Endothelial cell of umbilical vein (primary cell): ENCODE results near the gene MACROH2A1. TPM values are rescaled to one million over a fixed set of nuclear protein-coding genes. Genes with fewer than 3 reads are reported as not detected.

Experiments
- BruUV-seq: library from RNA; stranded (reverse); fragments of 400-500 nt; replicated peaks from 2 replicates; lab custom pipeline; 2021; lab: Mats Ljungman, UMichigan
- CTCF ChIA-PET: fragments of 300-600, 350-600 bp; sonication (Branson Sonifier 250); formaldehyde crosslinking; loops from one replicate; lab custom pipeline; 2021; ENCODE audit warnings: antibody characterized with exemption, inconsistent platforms; lab: Charles Lee
- POLR2A ChIA-PET: fragments of 300-600, 350-600 bp; sonication (Branson Sonifier 250); formaldehyde crosslinking; loops from one replicate; lab custom pipeline; 2021; ENCODE audit warnings: antibody characterized with exemption, inconsistent platforms; lab: Charles Lee
- DNase-seq: peaks from one replicate; pipeline ENCODE4 v3.0.0-alpha.2; 2011; ENCODE audit warnings: low read depth, low spot score
- FAIRE-seq: peaks from 2 replicates; lab custom pipeline; 2011; peaks lifted over from hg19 to GRCh38; lab: Jason Lieb, UNC
- H2AFZ ChIP-seq: 2 replicates; pipeline ENCODE4 v1.6.0; 2012; ENCODE audit warnings: low read depth, low read length, control low read depth, inconsistent platforms
- H3K27ac ChIP-seq: 2 replicates; pipeline ENCODE4 v1.5.1; 2011; ENCODE audit warnings: low read depth, mild to moderate bottlenecking, control low read depth, low read length, moderate library complexity; ENCODE audit not compliant: insufficient read depth
- H3K27me3 ChIP-seq, 2 experiments: 2 replicates each; pipeline versions ENCODE4 v1.6.0 to v1.6.1; 2011; ENCODE audit warnings: low read length in 2 of 2, mixed read lengths in 1 of 2; ENCODE audit not compliant: control insufficient read depth in 2 of 2, insufficient read depth in 2 of 2
- H3K36me3 ChIP-seq, 2 experiments: 2 replicates in 1 of 2; 3 replicates in 1 of 2; pipeline ENCODE4 v1.5.1; 2011; ENCODE audit warnings: low read length in 2 of 2, mild to moderate bottlenecking in 1 of 2, moderate library complexity in 1 of 2; ENCODE audit not compliant: control insufficient read depth in 2 of 2, insufficient read depth in 2 of 2; ENCODE audit errors: extremely low read depth in 1 of 2
- H3K4me1 ChIP-seq: 3 replicates; pipeline ENCODE4 v1.5.1; 2011; ENCODE audit warnings: mild to moderate bottlenecking, low read length; ENCODE audit not compliant: control insufficient read depth, insufficient read depth; ENCODE audit errors: extremely low read depth
- H3K4me2 ChIP-seq: 2 replicates; pipeline ENCODE4 v1.6.1; 2011; ENCODE audit warnings: low read length, control low read depth, mixed read lengths; ENCODE audit not compliant: insufficient read depth
- H3K4me3 ChIP-seq, 3 experiments: fragments of 200-600 bp in 1 of 3; sonication (generic), shearing (Covaris generic) in 1 of 3; replicated peaks in 1 of 3; 2 replicates each; pipeline ENCODE4 v1.5.1; 2011 to 2016; ENCODE audit warnings: control low read depth in 3 of 3, low read length in 3 of 3, mild to moderate bottlenecking in 2 of 3, inconsistent platforms in 1 of 3, low read depth in 1 of 3, moderate library complexity in 1 of 3; ENCODE audit not compliant: insufficient read depth in 1 of 3
- H3K79me2 ChIP-seq: 2 replicates; pipeline ENCODE4 v1.6.0; 2012; ENCODE audit warnings: low read length, inconsistent platforms; ENCODE audit not compliant: control insufficient read depth, insufficient read depth
- H3K9ac ChIP-seq: replicated peaks from 2 replicates; pipeline ENCODE3; 2011; ENCODE audit warnings: low read length, control low read depth; ENCODE audit not compliant: insufficient read depth; ENCODE audit errors: extremely low read depth
- H3K9me1 ChIP-seq: replicated peaks from 3 replicates; pipeline ENCODE4 v1.6.0; 2011; ENCODE audit warnings: mild to moderate bottlenecking, low read length; ENCODE audit not compliant: control insufficient read depth, insufficient read depth; ENCODE audit errors: extremely low read depth
- H3K9me3 ChIP-seq: replicated peaks from 2 replicates; pipeline ENCODE4 v1.5.1; 2012; ENCODE audit warnings: low read length, inconsistent platforms; ENCODE audit not compliant: control insufficient read depth, insufficient read depth
- H4K20me1 ChIP-seq: replicated peaks from 2 replicates; pipeline ENCODE3; 2011; ENCODE audit warnings: mild to moderate bottlenecking, low read length; ENCODE audit not compliant: control insufficient read depth, insufficient read depth; ENCODE audit errors: extremely low read depth
- EZH2 ChIP-seq: IDR thresholded peaks from 2 replicates; pipeline ENCODE4 v1.6.1; 2012; ENCODE audit warnings: borderline replicate concordance, low read depth, mild to moderate bottlenecking, moderate library complexity, low read length, inconsistent platforms; ENCODE audit not compliant: severe bottlenecking
- FOS ChIP-seq: IDR thresholded peaks from 2 replicates; pipeline ENCODE4 v1.6.1; 2011; ENCODE audit warnings: mild to moderate bottlenecking, low read length, moderate library complexity, borderline replicate concordance; ENCODE audit not compliant: insufficient read depth
- GATA2 ChIP-seq: IDR thresholded peaks from 2 replicates; pipeline ENCODE4 v1.7.0; 2011; ENCODE audit warnings: low read depth, mild to moderate bottlenecking, moderate library complexity, mixed read lengths, low read length; ENCODE audit not compliant: insufficient read length, insufficient read depth
- JUN ChIP-seq: IDR thresholded peaks from 2 replicates; pipeline ENCODE4 v1.6.1; 2011; ENCODE audit warnings: borderline replicate concordance, low read depth; ENCODE audit not compliant: insufficient read length, insufficient read depth
- MAX ChIP-seq: IDR thresholded peaks from 2 replicates; pipeline ENCODE4 v1.6.1; 2011; ENCODE audit not compliant: insufficient read depth, insufficient read length
- MYC ChIP-seq: IDR thresholded peaks from one replicate; pipeline ENCODE4 v1.6.1; 2011; ENCODE audit warnings: mild to moderate bottlenecking, low read depth, low read length
- POLR2A ChIP-seq: IDR thresholded peaks from 2 replicates; pipeline ENCODE4 v1.6.1; 2012; ENCODE audit warnings: low read depth, mild to moderate bottlenecking, control low read depth, low read length
- POLR2AphosphoS5 ChIP-seq: IDR thresholded peaks from 2 replicates; pipeline ENCODE4 v1.6.1; 2012; ENCODE audit warnings: low read depth, mild to moderate bottlenecking, control low read depth, low read length, moderate library complexity; ENCODE audit not compliant: insufficient read depth
- dilution Hi-C: fragments of 300-500 bp; cut with MboI; formaldehyde crosslinking; loops from one replicate; pipeline ENCODE4 v1.15.0; 2019; ENCODE audit warnings: low sequenced_read_pairs; ENCODE audit not compliant: extremely low pct_ligation_motif_present
- intact Hi-C: fragments of 100-400 bp; cut with micrococcal nuclease; formaldehyde crosslinking; loops from one replicate; pipeline ENCODE4 v1.10.0; 2022
- polyA plus RNA-seq, 4 experiments: library from polyadenylated mRNA; depleted of rRNA in 3 of 4; stranded (reverse) in 3 of 4; unstranded in 1 of 4; fragments of >200 nt; gene quantifications; 2 replicates each; pipeline versions ENCODE4 v1.2.1 to v1.2.3, GENCODE V29; 2011 to 2012; ENCODE audit warnings: missing spikeins in 1 of 4
- total RNA-seq: library from RNA; stranded (reverse); gene quantifications from 2 replicates; pipeline ENCODE4 v1.2.3, GENCODE V29; 2021
- TF ChIP-seq, protein P1 (sequence below), 2 donors: IDR thresholded peaks; 1 replicate in 1 of 2; 2 replicates in 1 of 2; pipeline ENCODE4 v1.5.1; 2011; ENCODE audit warnings: low read length in 2 of 2, mild to moderate bottlenecking in 2 of 2, moderate library complexity in 2 of 2, control low read depth in 1 of 2, inconsistent platforms in 1 of 2, low read depth in 1 of 2; ENCODE audit not compliant: insufficient read depth in 1 of 2; ENCODE audit errors: extremely low read depth in 1 of 2

MACROH2A1 gene
- total and polyA plus RNA-seq, 2 donors (not counting 3 experiments of a cell fraction or from before 2014, with no cell fraction given), result 89.3 to 147 TPM

GRCh38 chr5:135329913-135330797 lies 68.9 kb downstream of the MACROH2A1 start:
- BruUV-seq, result no TSS peak
- intact Hi-C loops, result loop anchor here (5.0 to 10.0 kb wide), 2 partner anchors 298 to 375 kb away; partner anchors contain the start of gene PITX1
- no peaks in the 10 kb centered on the region for H4K20me1 ChIP-seq
- H3K36me3 ChIP-seq, result peaks cover 0 to 3% of the 10 kb centered on the region in 2 experiments
- H3K9me3 ChIP-seq, result no peaks in the 10 kb centered on the region
- H3K4me2 ChIP-seq, result no peak overlapping the region
- H3K27ac ChIP-seq, result no peak overlapping the region
- H3K79me2 ChIP-seq, result no peaks in the 10 kb centered on the region
- DNase-seq, result no peak
- no peak overlapping the region for H2AFZ ChIP-seq
- H3K27me3 ChIP-seq, result no peaks in the 10 kb centered on the region
- H3K4me1 ChIP-seq, result no peaks in the 10 kb centered on the region
- no peak for FAIRE-seq
- TF ChIP-seq MAX (no peak), POLR2AphosphoS5 (no peak), FOS (no peak), MYC (no peak), JUN (no peak), EZH2 (no peak), GATA2 (no peak), POLR2A (no peak)
- TF ChIP-seq, protein P1, sequence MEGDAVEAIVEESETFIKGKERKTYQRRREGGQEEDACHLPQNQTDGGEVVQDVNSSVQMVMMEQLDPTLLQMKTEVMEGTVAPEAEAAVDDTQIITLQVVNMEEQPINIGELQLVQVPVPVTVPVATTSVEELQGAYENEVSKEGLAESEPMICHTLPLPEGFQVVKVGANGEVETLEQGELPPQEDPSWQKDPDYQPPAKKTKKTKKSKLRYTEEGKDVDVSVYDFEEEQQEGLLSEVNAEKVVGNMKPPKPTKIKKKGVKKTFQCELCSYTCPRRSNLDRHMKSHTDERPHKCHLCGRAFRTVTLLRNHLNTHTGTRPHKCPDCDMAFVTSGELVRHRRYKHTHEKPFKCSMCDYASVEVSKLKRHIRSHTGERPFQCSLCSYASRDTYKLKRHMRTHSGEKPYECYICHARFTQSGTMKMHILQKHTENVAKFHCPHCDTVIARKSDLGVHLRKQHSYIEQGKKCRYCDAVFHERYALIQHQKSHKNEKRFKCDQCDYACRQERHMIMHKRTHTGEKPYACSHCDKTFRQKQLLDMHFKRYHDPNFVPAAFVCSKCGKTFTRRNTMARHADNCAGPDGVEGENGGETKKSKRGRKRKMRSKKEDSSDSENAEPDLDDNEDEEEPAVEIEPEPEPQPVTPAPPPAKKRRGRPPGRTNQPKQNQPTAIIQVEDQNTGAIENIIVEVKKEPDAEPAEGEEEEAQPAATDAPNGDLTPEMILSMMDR (IDR thresholded peaks at IDR 0.05; ENCODE audit: extremely low read depth in 1 of 2, insufficient read depth in 1 of 2, low read depth in 1 of 2, low read length in 2 of 2), result no peak
- CTCF ChIA-PET, result interaction anchor here (1.3 kb wide), 2 partner anchors 122 to 139 kb away, joined by 5 to 6 read pairs; no protein-coding TSS in a partner anchor
- dilution Hi-C loops, result no loop called here
- no peak overlapping the region for H3K4me3 ChIP-seq
- H3K9ac ChIP-seq, result no peak overlapping the region
- no peaks in the 10 kb centered on the region for H3K9me1 ChIP-seq
- POLR2A ChIA-PET, result no interaction called here
